Sigmoid colon (tissue), 4 donors: ENCODE results near the gene PTPRT.

Source experiments
- CTCF ChIP-seq, 4 experiments: fragments of 450-650 bp in 3 of 4; fragments of 200-600 bp in 1 of 4; IDR thresholded peaks; one replicate each; pipeline ENCODE4 v1.5.1; 2016 to 2019; ENCODE audit warnings: antibody characterized with exemption in 4 of 4, mild to moderate bottlenecking in 3 of 4, moderate library complexity in 2 of 4
- EP300 ChIP-seq, 4 donors: sonication (generic); formaldehyde crosslinking; IDR thresholded peaks; one replicate each; pipeline ENCODE4 v1.6.1; 2017; ENCODE audit warnings: antibody characterized with exemption in 4 of 4
- POLR2A ChIP-seq, 2 donors: fragments of 450-650 bp; IDR thresholded peaks; one replicate each; pipeline ENCODE4 v1.6.1; 2016; ENCODE audit warnings: antibody characterized with exemption in 2 of 2, mild to moderate bottlenecking in 2 of 2, moderate library complexity in 2 of 2

GRCh38 chr20:43007525-43007924 lies 182.2 kb downstream of the PTPRT start:
- no peak for TF ChIP-seq CTCF (IDR thresholded peaks at IDR 0.05)
- no peak for TF ChIP-seq POLR2A (IDR thresholded peaks at IDR 0.05)
- TF ChIP-seq EP300 (IDR thresholded peaks at IDR 0.05), result no peak
